CD4-positive, alpha-beta T cell (primary cell): ENCODE data around the gene TSPAN32. TPM values are rescaled to one million over a fixed set of nuclear protein-coding genes. Genes with fewer than 3 reads are reported as not detected.

Experiments
- ATAC-seq: fragments of 200-7000 bp; cut with Tn5 transposase; one replicate; pipeline ENCODE4 v1.10.0; 2022; ENCODE audit warnings: mild to moderate bottlenecking; ENCODE audit not compliant: poor library complexity
- CTCF ChIA-PET: fragments of 350-600 bp; sonication (Branson Sonifier 250); formaldehyde crosslinking; loops from one replicate; lab custom pipeline; 2021; ENCODE audit warnings: antibody characterized with exemption, inconsistent platforms; lab: Charles Lee
- POLR2A ChIA-PET: fragments of 350-600 bp; sonication (Branson Sonifier 250); formaldehyde crosslinking; loops from one replicate; lab custom pipeline; 2021; ENCODE audit warnings: antibody characterized with exemption, inconsistent platforms; lab: Charles Lee
- DNase-seq, 14 experiments: peaks; one replicate each; pipeline ENCODE4 v3.0.0-alpha.2; 2013 to 2020; ENCODE audit warnings: mixed read lengths in 2 of 14
- H3K27ac ChIP-seq, 2 donors: one replicate each; pipeline versions ENCODE4 v1.5.1 to v1.7.0; 2013; ENCODE audit warnings: low read length in 2 of 2, low read depth in 1 of 2, mild to moderate bottlenecking in 1 of 2
- H3K27me3 ChIP-seq, 2 experiments: 1 replicate in 1 of 2; 2 replicates in 1 of 2; pipeline versions ENCODE4 v1.6.1 to v1.7.0; 2013; ENCODE audit warnings: low read length in 2 of 2, control low read depth in 1 of 2, mild to moderate bottlenecking in 1 of 2, moderate library complexity in 1 of 2; ENCODE audit not compliant: insufficient read depth in 2 of 2, control insufficient read depth in 1 of 2
- H3K36me3 ChIP-seq: one replicate; pipeline ENCODE4 v1.6.1; 2013; ENCODE audit warnings: low read length, control low read depth; ENCODE audit not compliant: insufficient read depth
- H3K4me1 ChIP-seq: one replicate; pipeline ENCODE4 v1.6.1; 2013; ENCODE audit warnings: low read length, control low read depth; ENCODE audit not compliant: insufficient read depth
- H3K4me3 ChIP-seq: one replicate; pipeline ENCODE4 v1.5.1; 2013; ENCODE audit warnings: mild to moderate bottlenecking, low read length, moderate library complexity
- H3K9me3 ChIP-seq, 2 experiments: 1 replicate in 1 of 2; 2 replicates in 1 of 2; pipeline versions ENCODE4 v1.6.1 to v1.7.0; 2013; ENCODE audit warnings: low read length in 2 of 2, mild to moderate bottlenecking in 2 of 2, control low read depth in 1 of 2, moderate library complexity in 1 of 2; ENCODE audit not compliant: control insufficient read depth in 1 of 2, insufficient read depth in 1 of 2
- H3K27ac Mint-ChIP-seq: one replicate; pipeline ENCODE4 v1.8.0; 2020; ENCODE audit warnings: mixed read lengths
- H3K27me3 Mint-ChIP-seq: one replicate; pipeline ENCODE4 v1.8.0; 2021; ENCODE audit warnings: mixed read lengths
- H3K36me3 Mint-ChIP-seq: one replicate; pipeline ENCODE4 v1.8.0; 2021; ENCODE audit warnings: low read depth, mixed read lengths
- H3K4me1 Mint-ChIP-seq: one replicate; pipeline ENCODE4 v1.8.0; 2021; ENCODE audit warnings: low read depth, mixed read lengths
- H3K4me3 Mint-ChIP-seq: one replicate; pipeline ENCODE4 v1.8.0; 2020; ENCODE audit warnings: mild to moderate bottlenecking, mixed read lengths
- H3K9me3 Mint-ChIP-seq: one replicate; pipeline ENCODE4 v1.8.0; 2020; ENCODE audit warnings: mixed read lengths
- CTCF ChIP-seq: fragments of 200-600 bp; IDR thresholded peaks from one replicate; pipeline ENCODE4 v1.8.0; 2022; ENCODE audit warnings: antibody characterized with exemption, mild to moderate bottlenecking
- intact Hi-C, 2 experiments: fragments of 100-400 bp; cut with DNase I in 1 of 2; cut with micrococcal nuclease in 1 of 2; formaldehyde crosslinking; loops; one replicate each; pipeline versions ENCODE4 v1.15.1 to v1.9.0; 2023 to 2025; cut with DNase I, micrococcal nuclease
- total RNA-seq, 174 experiments: library from RNA in 2 of 174; stranded (reverse) in 2 of 174; gene quantifications; one replicate each; pipeline ENCODE4 v1.2.3 and lab custom pipeline; 2021 to 2026

Gene TSPAN32
- total RNA-seq, 2 experiments from 2014 or later = 81.8 TPM

GRCh38 chr11:2314525-2315394 is 12.9 kb downstream of the TSPAN32 start:
- Histone ChIP-seq H3K27me3 (no peaks in the 10 kb centered on the region), H3K9me3 (peaks cover 0 to 7% of the 10 kb centered on the region in 2 experiments), H3K4me1 (peaks cover 34% of the 10 kb centered on the region), H3K4me3 (no peak overlapping the region), H3K36me3 (peaks cover 2% of the 10 kb centered on the region), H3K27ac (no peak overlapping the region)
- ChIA-PET CTCF (no interaction called here), POLR2A (interaction anchor here (0.6 to 1.8 kb wide), 2 partner anchors 8 to 13 kb away, joined by 3 to 6 read pairs; partner anchors contain the start of genes C11orf21 and TSPAN32)
- H3K36me3 Mint-ChIP-seq = no peaks in the 10 kb centered on the region
- TF ChIP-seq CTCF = no peak
- H3K27me3 Mint-ChIP-seq = no peaks in the 10 kb centered on the region
- no peak overlapping the region for H3K27ac Mint-ChIP-seq
- no peak for ATAC-seq
- no peak for DNase-seq
- H3K9me3 Mint-ChIP-seq = no peaks in the 10 kb centered on the region
- no peak overlapping the region for H3K4me3 Mint-ChIP-seq
- intact Hi-C loops = no loop called here
- peaks cover 6% of the 10 kb centered on the region for H3K4me1 Mint-ChIP-seq

- H3K27me3 ChIP-seq = no peaks in the 10 kb centered on the region
- ATAC-seq = no peak
- Mint-ChIP-seq H3K4me1 (peaks cover 6% of the 10 kb centered on the region), H3K4me3 (no peak overlapping the region), H3K27ac (no peak overlapping the region), H3K9me3 (no peaks in the 10 kb centered on the region), H3K27me3 (no peaks in the 10 kb centered on the region), H3K36me3 (no peaks in the 10 kb centered on the region)
- POLR2A ChIA-PET = interaction anchor here (1.8 kb wide), 2 partner anchors 11 to 14 kb away, joined by 6 read pairs; partner anchors contain the start of genes C11orf21 and TSPAN32
- peaks cover 34% of the 10 kb centered on the region for H3K4me1 ChIP-seq
- peaks cover 2% of the 10 kb centered on the region for H3K36me3 ChIP-seq
- intact Hi-C loops = no loop called here
- peaks cover 0 to 9% of the 10 kb centered on the region in 2 experiments for H3K9me3 ChIP-seq
- TF ChIP-seq CTCF = no peak
- no peak for DNase-seq
- no peak overlapping the region for H3K4me3 ChIP-seq
- no peak overlapping the region for H3K27ac ChIP-seq
- CTCF ChIA-PET = no interaction called here
Measured at GRCh38 chr11:2315395-2316168, 13.8 kb downstream of the TSPAN32 start.

GRCh38 chr11:2316169-2316962 is 14.6 kb downstream of the TSPAN32 start:
- peaks cover 2% of the 10 kb centered on the region for H3K36me3 ChIP-seq
- ATAC-seq = no peak
- H3K27me3 Mint-ChIP-seq = no peaks in the 10 kb centered on the region
- POLR2A ChIA-PET = interaction anchor here (1.8 kb wide), 2 partner anchors 11 to 15 kb away, joined by 6 read pairs; partner anchors contain the start of genes C11orf21 and TSPAN32
- no peaks in the 10 kb centered on the region for H3K27me3 ChIP-seq
- CTCF ChIA-PET = no interaction called here
- H3K27ac Mint-ChIP-seq = no peak overlapping the region
- H3K4me1 ChIP-seq = peaks cover 31% of the 10 kb centered on the region
- H3K27ac ChIP-seq = no peak overlapping the region
- no peak overlapping the region for H3K4me3 Mint-ChIP-seq
- H3K9me3 Mint-ChIP-seq = no peaks in the 10 kb centered on the region
- H3K36me3 Mint-ChIP-seq = no peaks in the 10 kb centered on the region
- intact Hi-C loops = no loop called here
- DNase-seq = peak in 1 of 14 experiments; percentile 12
- no peak for TF ChIP-seq CTCF
- peaks cover 6% of the 10 kb centered on the region for H3K4me1 Mint-ChIP-seq
- H3K9me3 ChIP-seq = peaks cover 0 to 15% of the 10 kb centered on the region in 2 experiments
- no peak overlapping the region for H3K4me3 ChIP-seq
